GM18870 (cell line): ENCODE data around the gene ACVR1C.

Source experiments
- ATAC-seq: cut with Tn5 transposase; IDR thresholded peaks from one replicate; pipeline ENCODE4 v1.9.1; 2021; ENCODE audit warnings: moderate library complexity; ENCODE audit not compliant: unreplicated experiment

The ACVR1C gene

GRCh38 chr2:157500334-157500733, 128.3 kb downstream of the ACVR1C start:
- no peak for ATAC-seq

DNA sequence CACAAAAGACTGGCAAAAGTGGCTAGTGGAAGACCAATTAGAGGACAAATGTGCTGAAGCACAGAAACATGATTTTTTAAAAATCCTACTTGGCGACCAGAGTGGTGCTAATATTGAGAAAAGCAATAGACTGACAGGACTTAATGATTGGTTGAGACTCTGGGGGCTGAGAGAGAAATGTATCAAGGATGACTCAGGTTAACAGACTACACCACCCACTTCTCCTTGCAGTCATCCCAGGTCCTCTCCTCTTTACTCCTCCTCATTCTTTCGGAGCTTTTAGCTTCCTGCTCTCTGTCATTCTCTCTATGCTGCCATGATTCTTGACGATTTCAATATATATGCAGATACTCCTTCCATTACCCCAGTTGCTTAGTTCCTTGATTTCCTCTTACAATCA, 130.2 kb downstream of the ACVR1C start:
- no peak for ATAC-seq

DNA sequence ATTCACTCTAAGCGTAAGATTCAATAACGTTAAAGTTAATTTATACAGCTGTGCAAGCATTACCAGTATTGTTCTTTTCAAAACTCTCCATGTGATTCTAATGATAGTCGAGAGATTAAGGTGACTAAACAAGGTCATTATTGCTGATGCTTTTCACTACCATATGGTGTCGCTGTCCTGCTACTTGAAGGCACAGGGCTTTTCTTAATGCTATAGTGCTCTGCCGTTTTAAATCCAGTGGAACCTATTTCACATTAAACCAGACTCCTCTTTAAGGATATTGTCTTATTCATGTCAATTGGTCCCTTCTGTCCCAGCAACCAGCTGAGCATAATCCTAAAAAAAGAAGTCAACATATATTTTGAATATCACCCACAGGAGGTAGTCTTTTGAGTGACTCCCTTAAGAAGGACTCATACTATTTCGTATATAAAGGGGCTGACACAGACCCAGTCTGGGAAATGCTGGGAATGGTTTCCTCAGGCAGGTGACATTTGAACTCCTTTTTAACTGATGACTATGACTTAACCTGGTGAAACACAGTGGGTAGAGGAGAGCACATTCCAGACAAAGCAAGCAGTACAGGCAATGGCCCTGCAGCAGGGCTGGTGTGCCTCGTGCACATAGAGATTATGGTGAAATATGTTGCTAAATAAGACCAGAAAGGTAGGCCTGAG, 130.9 kb downstream of the ACVR1C start:
- peak; percentile 94 for ATAC-seq

- ATAC-seq: peak; percentile 93
These were observed 136.4 kb downstream of the ACVR1C start for GRCh38 chr2:157492189-157492773.

- ATAC-seq: no peak
These were observed 138.7 kb downstream of the ACVR1C start for GRCh38 chr2:157489983-157490382.

DNA sequence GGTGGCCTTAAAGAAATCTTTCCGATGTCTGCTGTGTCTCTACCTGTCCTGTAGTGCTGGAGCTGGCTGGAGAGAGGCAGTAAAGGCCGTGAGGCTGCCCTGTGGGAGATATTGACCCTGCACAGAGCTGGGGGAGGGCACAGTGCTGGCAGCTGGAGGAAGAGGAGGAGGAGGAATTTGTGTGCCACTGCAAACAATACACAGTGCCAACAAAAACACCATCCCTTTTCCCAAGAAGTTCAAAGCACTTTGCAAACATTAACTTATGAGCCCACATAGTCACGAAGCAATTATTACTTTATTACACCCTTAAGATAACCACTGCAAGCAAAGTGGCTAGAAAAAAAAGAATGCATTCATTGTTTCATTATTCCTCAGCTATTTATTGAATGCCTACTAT, 139.8 kb downstream of the ACVR1C start:
- no peak for ATAC-seq

DNA sequence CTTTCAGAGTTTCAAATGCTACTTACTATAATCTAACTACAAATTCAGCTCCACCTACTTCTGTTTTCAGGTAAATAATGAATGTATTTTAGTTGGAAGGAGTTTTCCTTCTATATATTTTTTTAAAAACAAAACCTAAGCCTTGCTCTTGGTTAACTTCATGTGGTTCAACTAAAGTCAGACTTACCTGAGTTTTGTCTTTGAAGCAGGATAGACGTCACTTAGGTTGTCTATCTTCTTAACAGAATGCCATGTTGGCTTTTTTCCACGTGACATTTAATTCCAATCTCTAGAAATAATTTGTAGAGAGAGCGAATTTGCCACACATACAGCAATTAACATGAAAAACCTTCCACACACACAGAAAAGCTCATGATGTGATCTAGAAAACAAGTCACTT, 140.9 kb downstream of the ACVR1C start:
- ATAC-seq: no peak

DNA sequence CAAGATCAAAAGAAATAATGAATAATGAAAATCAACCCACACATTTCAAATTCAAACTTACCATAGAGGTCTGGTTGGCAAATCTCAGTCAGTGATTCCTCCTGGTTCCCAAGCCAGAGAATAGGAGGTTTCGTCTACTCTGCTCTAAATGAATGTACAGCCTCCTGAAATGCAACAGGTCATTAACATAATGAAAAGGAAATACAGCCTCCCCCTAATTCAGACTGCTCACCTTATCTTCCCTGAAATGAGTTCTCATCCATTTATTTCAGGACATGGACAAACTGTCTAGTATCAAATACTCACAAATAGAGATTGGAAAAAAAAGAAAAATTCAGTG, 141.4 kb downstream of the ACVR1C start:
- no peak for ATAC-seq

DNA sequence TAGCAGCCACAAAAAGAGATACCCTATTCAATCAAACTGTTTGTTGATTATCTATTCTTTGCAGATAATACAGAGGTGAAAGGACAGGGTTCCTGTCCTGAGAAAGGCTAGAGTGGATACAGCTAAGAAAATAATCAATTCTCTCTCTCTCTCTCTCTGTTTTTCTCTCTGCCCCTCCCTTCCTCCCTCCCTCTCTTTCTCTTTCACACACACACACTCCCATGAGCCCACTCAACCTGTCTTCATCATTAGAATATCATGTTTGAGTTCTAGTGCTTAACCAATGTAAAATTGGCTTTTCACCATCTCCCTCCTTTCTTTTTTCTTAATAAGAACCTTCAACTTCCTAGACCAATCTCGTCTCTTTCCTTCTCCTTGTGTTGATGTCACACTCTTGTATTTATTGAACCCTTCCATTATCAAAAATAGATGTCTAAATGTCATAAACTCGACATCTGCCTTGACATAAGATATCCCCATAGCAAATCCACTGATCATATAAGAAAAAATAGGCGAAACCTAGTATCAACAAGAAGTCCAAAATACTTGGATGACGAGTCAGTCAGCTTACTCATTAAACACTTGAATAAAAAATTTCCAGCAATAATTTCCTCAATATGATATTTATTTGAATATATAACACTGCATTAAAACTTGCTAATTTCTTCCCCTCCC, 141.9 kb downstream of the ACVR1C start:
- no peak for ATAC-seq

DNA sequence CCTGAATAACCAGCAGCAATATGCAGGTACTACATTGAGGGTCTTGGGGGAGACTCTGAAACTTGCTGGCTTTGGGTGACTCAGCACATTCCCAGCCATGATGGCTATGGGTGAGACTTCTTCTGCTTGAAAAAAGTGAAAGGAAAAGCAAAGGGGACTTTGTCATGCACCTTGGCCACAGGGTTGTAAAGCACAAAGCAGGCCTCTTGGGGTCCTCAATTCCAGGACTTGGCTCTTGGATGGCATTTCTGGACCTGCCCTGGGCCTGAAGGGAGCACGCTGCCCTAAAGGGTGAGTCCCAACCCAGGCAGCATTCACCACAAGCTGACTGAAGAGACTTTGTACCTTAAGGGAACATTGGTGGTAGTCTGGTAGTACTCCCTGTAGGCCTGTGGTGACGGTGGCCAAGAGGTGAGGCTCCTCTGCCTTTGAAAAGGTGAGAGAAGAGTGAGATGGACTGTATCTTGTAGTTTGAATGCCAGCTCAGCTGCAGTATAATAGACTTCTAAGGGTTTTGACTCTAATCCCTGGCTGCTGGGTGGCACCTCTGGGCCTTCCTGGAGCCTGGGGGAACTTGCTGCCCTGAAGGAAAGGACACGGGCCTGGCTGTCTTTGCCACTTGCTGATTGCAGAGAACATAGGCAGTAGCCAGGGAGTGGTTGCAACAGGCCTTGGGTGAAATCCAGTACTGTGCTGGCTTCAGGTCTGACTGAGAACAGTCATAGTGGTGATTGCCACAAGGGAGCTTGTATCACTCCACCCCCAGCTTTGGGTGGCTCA, 148.3 kb downstream of the ACVR1C start:
- ATAC-seq: peak; percentile 79

DNA sequence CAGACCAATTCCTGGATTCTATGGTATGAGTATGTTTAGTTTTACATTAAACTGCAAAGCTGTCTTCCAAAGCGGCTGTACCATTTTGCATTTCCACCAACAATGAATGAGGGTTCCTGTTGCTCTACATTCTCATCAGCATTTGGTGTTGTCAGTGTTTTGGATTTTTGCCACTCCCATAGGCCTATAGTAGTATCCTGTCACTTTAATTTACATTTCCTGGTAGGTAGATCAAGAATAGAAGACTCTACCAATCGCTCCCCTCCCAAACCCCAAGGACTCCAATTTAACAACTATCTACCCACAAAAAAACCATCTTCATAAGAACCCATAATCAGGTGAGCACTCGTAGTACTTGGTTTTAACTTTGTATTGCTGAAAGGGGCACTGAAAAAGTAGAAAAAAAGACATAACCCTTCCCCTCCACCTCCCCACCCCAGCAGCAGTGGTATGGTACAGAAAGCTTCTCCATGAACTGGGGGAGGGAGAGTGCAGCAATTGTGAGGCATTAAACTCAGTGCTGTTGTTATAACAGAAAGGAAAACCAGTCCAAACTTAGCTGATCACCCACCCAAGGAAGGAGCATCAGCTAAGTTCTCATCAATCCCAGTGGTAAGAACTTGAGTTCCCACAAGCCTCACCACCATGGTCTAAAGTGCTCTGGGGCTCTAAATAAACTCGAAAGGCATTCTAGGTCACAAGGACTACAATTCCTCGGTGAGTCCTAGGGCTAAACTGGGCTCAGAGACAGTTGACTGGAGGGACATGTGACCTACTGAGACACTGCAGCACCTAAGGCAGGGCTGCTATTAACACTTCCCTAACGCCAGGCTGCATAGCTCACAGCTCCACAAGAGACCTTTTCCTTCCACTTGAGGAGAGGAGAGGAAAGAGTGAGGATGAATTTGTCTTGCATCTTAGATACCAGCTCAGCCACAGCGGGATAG, 149.3 kb downstream of the ACVR1C start:
- no peak for ATAC-seq

GRCh38 chr2:157477919-157478318, 150.7 kb downstream of the ACVR1C start:
- no peak for ATAC-seq

DNA sequence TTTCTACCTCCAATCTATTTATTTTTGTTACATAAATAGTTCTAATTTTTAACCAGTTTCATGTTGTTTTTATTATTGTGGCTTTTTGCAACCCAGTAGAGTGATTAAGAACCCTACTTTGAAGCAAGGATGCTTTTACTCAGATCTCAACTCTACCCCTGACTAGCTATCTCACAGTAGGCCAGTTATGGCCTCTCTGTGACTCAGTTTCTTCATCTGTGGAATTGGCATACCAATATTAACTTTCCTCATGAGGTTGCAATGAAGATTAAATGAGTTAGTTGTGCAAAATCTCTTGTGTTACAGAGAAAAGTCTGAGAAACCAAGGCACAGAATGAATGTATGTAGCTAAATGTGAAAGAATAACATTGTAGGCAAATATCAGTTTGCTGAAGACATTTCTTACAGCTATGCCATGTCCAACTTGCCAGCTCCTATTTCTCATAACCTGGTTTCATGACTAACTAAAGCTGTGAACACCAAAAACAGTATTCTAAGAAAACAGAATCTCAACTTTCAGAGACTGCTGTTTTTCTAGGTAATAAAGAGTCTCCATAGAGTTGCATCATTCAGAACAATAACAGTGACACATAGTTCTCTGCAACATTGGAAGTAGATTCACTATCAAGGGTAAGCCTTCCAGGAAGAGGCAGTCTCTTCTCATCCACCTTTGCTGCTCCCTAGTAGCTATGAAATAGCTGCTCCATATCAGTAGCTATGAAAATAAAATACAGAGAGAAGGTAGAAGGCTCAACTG, 151.5 kb downstream of the ACVR1C start:
- no peak for ATAC-seq
